ENCODE data around the gene NTM. TPM values are rescaled to one million over a fixed set of nuclear protein-coding genes. Genes with fewer than 3 reads are reported as not detected.

Gene NTM
- total and polyA plus RNA-seq, 9 donors: 8.5 to 37.1 (median 22.6) TPM

GRCh38 chr11:132072044-132072857, 701.8 kb downstream of the NTM start:
- no peaks in the 10 kb centered on the region for H3K36me3 ChIP-seq (ENCODE audit: control insufficient read depth, insufficient read depth, low read length)
- DNase-seq: peak; percentile 76
- H3K4me3 ChIP-seq (ENCODE audit: low read length): no peak overlapping the region
- H3K4me1 ChIP-seq (ENCODE audit: control insufficient read depth, insufficient read depth, low read length): peaks cover 24% of the 10 kb centered on the region
- peak overlapping the region; percentile 84 for H3K27ac ChIP-seq (ENCODE audit: low read length)
- WGBS (ENCODE audit: insufficient coverage): 20% methylated on average over 2 of the region's 6 CpGs
- H3K27me3 ChIP-seq (ENCODE audit: control insufficient read depth, insufficient read depth, low read length): no peaks in the 10 kb centered on the region
- H3K9me3 ChIP-seq (replicated peaks; ENCODE audit: control insufficient read depth, low read depth, low read length): peaks cover 2% of the 10 kb centered on the region

- Histone ChIP-seq H3K9me3 (replicated peaks; ENCODE audit: control insufficient read depth, low read depth, low read length) (no peaks in the 10 kb centered on the region), H3K4me1 (ENCODE audit: control insufficient read depth, insufficient read depth, low read length) (peaks cover 24% of the 10 kb centered on the region), H3K27ac (ENCODE audit: low read length) (peak overlapping the region; percentile 84), H3K4me3 (ENCODE audit: low read length) (no peak overlapping the region), H3K36me3 (ENCODE audit: control insufficient read depth, insufficient read depth, low read length) (no peaks in the 10 kb centered on the region), H3K27me3 (ENCODE audit: control insufficient read depth, insufficient read depth, low read length) (no peaks in the 10 kb centered on the region)
- DNase-seq: peak; percentile 70
- WGBS (ENCODE audit: insufficient coverage): 33% methylated on average over 3 of the region's 3 CpGs
These were observed 702.4 kb downstream of the NTM start for GRCh38 chr11:132072858-132073211.

- Histone ChIP-seq H3K4me1 (ENCODE audit: control insufficient read depth, insufficient read depth, low read length) (peaks cover 25% of the 10 kb centered on the region), H3K4me3 (ENCODE audit: low read length) (no peak overlapping the region), H3K27ac (ENCODE audit: low read length) (no peak overlapping the region), H3K36me3 (ENCODE audit: control insufficient read depth, insufficient read depth, low read length) (no peaks in the 10 kb centered on the region), H3K27me3 (ENCODE audit: control insufficient read depth, insufficient read depth, low read length) (no peaks in the 10 kb centered on the region), H3K9me3 (replicated peaks; ENCODE audit: control insufficient read depth, low read depth, low read length) (no peaks in the 10 kb centered on the region)
- no CpG with 5 or more reads among the region's 1 CpG for WGBS (ENCODE audit: insufficient coverage)
- DNase-seq: no peak
These were observed 703.4 kb downstream of the NTM start for GRCh38 chr11:132073787-132074186.

- H3K4me1 ChIP-seq (ENCODE audit: control insufficient read depth, insufficient read depth, low read length): peaks cover 27% of the 10 kb centered on the region
- no peak overlapping the region for H3K27ac ChIP-seq (ENCODE audit: low read length)
- no peaks in the 10 kb centered on the region for H3K9me3 ChIP-seq (replicated peaks; ENCODE audit: control insufficient read depth, low read depth, low read length)
- no CpG with 5 or more reads among the region's 1 CpG for WGBS (ENCODE audit: insufficient coverage)
- no peaks in the 10 kb centered on the region for H3K27me3 ChIP-seq (ENCODE audit: control insufficient read depth, insufficient read depth, low read length)
- no peak for DNase-seq
- no peak overlapping the region for H3K4me3 ChIP-seq (ENCODE audit: low read length)
- H3K36me3 ChIP-seq (ENCODE audit: control insufficient read depth, insufficient read depth, low read length): no peaks in the 10 kb centered on the region
These were observed 705.0 kb downstream of the NTM start for GRCh38 chr11:132075447-132075846.

- Histone ChIP-seq H3K4me1 (ENCODE audit: control insufficient read depth, insufficient read depth, low read length) (peaks cover 20% of the 10 kb centered on the region), H3K4me3 (ENCODE audit: low read length) (no peak overlapping the region), H3K27ac (ENCODE audit: low read length) (no peak overlapping the region), H3K9me3 (replicated peaks; ENCODE audit: control insufficient read depth, low read depth, low read length) (peaks cover 3% of the 10 kb centered on the region), H3K27me3 (ENCODE audit: control insufficient read depth, insufficient read depth, low read length) (no peaks in the 10 kb centered on the region), H3K36me3 (ENCODE audit: control insufficient read depth, insufficient read depth, low read length) (no peaks in the 10 kb centered on the region)
- no peak for DNase-seq
These were observed 707.0 kb downstream of the NTM start for GRCh38 chr11:132077416-132077815.

GRCh38 chr11:132078264-132079076, 708.1 kb downstream of the NTM start:
- peak; percentile 49 for DNase-seq
- WGBS (ENCODE audit: insufficient coverage): 77% methylated on average over 7 of the region's 17 CpGs
- peaks cover 12% of the 10 kb centered on the region for H3K4me1 ChIP-seq (ENCODE audit: control insufficient read depth, insufficient read depth, low read length)

GRCh38 chr11:132080127-132080526, 709.7 kb downstream of the NTM start:
- no CpG with 5 or more reads among the region's 1 CpG for WGBS (ENCODE audit: insufficient coverage)
- peak; percentile 68 for DNase-seq
- Histone ChIP-seq H3K4me3 (ENCODE audit: low read length) (no peak overlapping the region), H3K4me1 (ENCODE audit: control insufficient read depth, insufficient read depth, low read length) (peaks cover 7% of the 10 kb centered on the region), H3K27me3 (ENCODE audit: control insufficient read depth, insufficient read depth, low read length) (no peaks in the 10 kb centered on the region), H3K36me3 (ENCODE audit: control insufficient read depth, insufficient read depth, low read length) (no peaks in the 10 kb centered on the region), H3K27ac (ENCODE audit: low read length) (no peak overlapping the region), H3K9me3 (replicated peaks; ENCODE audit: control insufficient read depth, low read depth, low read length) (peaks cover 13% of the 10 kb centered on the region)

More at GRCh38 chr11:132078264-132079076, 708.1 kb downstream of the NTM start:
- no peak overlapping the region for H3K4me3 ChIP-seq (ENCODE audit: low read length)
- no peaks in the 10 kb centered on the region for H3K27me3 ChIP-seq (ENCODE audit: control insufficient read depth, insufficient read depth, low read length)
- no peak overlapping the region for H3K27ac ChIP-seq (ENCODE audit: low read length)
- peaks cover 9% of the 10 kb centered on the region for H3K9me3 ChIP-seq (replicated peaks; ENCODE audit: control insufficient read depth, low read depth, low read length)
- H3K36me3 ChIP-seq (ENCODE audit: control insufficient read depth, insufficient read depth, low read length): no peaks in the 10 kb centered on the region

- no peaks in the 10 kb centered on the region for H3K27me3 ChIP-seq (ENCODE audit: control insufficient read depth, insufficient read depth, low read length)
- peaks cover 7% of the 10 kb centered on the region for H3K4me1 ChIP-seq (ENCODE audit: control insufficient read depth, insufficient read depth, low read length)
- DNase-seq: no peak
- WGBS (ENCODE audit: insufficient coverage): 83% methylated on average over 2 of the region's 5 CpGs
- no peak overlapping the region for H3K4me3 ChIP-seq (ENCODE audit: low read length)
- H3K36me3 ChIP-seq (ENCODE audit: control insufficient read depth, insufficient read depth, low read length): no peaks in the 10 kb centered on the region
- peaks cover 34% of the 10 kb centered on the region for H3K9me3 ChIP-seq (replicated peaks; ENCODE audit: control insufficient read depth, low read depth, low read length)
- H3K27ac ChIP-seq (ENCODE audit: low read length): no peak overlapping the region
These were observed 712.2 kb downstream of the NTM start for GRCh38 chr11:132082566-132082965.

- Histone ChIP-seq H3K4me1 (ENCODE audit: control insufficient read depth, insufficient read depth, low read length) (peaks cover 2% of the 10 kb centered on the region), H3K36me3 (ENCODE audit: control insufficient read depth, insufficient read depth, low read length) (no peaks in the 10 kb centered on the region), H3K27me3 (ENCODE audit: control insufficient read depth, insufficient read depth, low read length) (no peaks in the 10 kb centered on the region), H3K27ac (ENCODE audit: low read length) (no peak overlapping the region), H3K9me3 (replicated peaks; ENCODE audit: control insufficient read depth, low read depth, low read length) (peaks cover 39% of the 10 kb centered on the region), H3K4me3 (ENCODE audit: low read length) (no peak overlapping the region)
- no peak for DNase-seq
These were observed 714.0 kb downstream of the NTM start for GRCh38 chr11:132084433-132084832.

- 100% methylated on average over 1 of the region's 1 CpG for WGBS (ENCODE audit: insufficient coverage)
- no peak for DNase-seq
- H3K27ac ChIP-seq (ENCODE audit: low read length): no peak overlapping the region
- peaks cover 39% of the 10 kb centered on the region for H3K9me3 ChIP-seq (replicated peaks; ENCODE audit: control insufficient read depth, low read depth, low read length)
- no peaks in the 10 kb centered on the region for H3K36me3 ChIP-seq (ENCODE audit: control insufficient read depth, insufficient read depth, low read length)
- H3K27me3 ChIP-seq (ENCODE audit: control insufficient read depth, insufficient read depth, low read length): no peaks in the 10 kb centered on the region
- H3K4me1 ChIP-seq (ENCODE audit: control insufficient read depth, insufficient read depth, low read length): no peaks in the 10 kb centered on the region
- no peak overlapping the region for H3K4me3 ChIP-seq (ENCODE audit: low read length)
These were observed 716.7 kb downstream of the NTM start for GRCh38 chr11:132087148-132087547.

Measured in muscle of leg (tissue), 11 donors.